LNCAP (cell line): ENCODE measurements around the gene ELOVL6.

ENCODE experiments used
- TF ChIP-seq, protein P1 (sequence below): fragments of 450-650 bp; IDR thresholded peaks from 2 replicates; pipeline ENCODE4 v1.5.1; 2017; ENCODE audit warnings: mild to moderate bottlenecking

Gene ELOVL6

GRCh38 chr4:110007217-110007616, 191.2 kb downstream of the ELOVL6 start:
- TF ChIP-seq, protein P1, sequence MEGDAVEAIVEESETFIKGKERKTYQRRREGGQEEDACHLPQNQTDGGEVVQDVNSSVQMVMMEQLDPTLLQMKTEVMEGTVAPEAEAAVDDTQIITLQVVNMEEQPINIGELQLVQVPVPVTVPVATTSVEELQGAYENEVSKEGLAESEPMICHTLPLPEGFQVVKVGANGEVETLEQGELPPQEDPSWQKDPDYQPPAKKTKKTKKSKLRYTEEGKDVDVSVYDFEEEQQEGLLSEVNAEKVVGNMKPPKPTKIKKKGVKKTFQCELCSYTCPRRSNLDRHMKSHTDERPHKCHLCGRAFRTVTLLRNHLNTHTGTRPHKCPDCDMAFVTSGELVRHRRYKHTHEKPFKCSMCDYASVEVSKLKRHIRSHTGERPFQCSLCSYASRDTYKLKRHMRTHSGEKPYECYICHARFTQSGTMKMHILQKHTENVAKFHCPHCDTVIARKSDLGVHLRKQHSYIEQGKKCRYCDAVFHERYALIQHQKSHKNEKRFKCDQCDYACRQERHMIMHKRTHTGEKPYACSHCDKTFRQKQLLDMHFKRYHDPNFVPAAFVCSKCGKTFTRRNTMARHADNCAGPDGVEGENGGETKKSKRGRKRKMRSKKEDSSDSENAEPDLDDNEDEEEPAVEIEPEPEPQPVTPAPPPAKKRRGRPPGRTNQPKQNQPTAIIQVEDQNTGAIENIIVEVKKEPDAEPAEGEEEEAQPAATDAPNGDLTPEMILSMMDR = no peak

DNA sequence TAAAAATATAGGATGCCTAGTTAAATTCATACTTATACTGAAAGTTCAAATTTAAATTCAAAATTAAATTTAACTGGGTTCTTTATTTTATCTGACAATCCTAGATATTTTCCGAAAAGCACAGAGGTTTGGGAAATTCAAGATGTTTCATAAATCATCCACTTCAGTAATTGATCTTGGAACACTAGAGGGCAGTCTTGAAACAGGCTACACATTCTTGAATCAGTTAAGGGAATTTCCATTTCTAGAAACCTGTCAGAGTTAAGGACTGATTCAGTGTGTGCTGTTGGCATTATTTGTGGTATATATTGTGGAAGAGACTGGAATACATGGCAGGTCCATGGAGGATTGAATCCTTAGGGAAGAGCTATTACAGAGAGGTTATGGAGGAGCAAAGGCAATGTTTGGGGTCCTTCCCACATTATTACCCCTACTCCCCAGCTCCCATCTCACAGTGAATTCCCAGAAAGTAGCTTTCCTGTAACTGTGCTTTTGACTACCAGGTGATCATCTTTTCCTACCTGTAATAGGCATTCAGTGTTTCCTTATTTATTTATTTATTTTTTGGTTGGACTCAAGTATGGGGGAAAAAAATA, 192.9 kb downstream of the ELOVL6 start:
- TF ChIP-seq, protein P1 = peak; percentile 72

- TF ChIP-seq, protein P1 = no peak
These were observed 193.9 kb downstream of the ELOVL6 start for GRCh38 chr4:110004556-110004955.

- TF ChIP-seq, protein P1 = no peak
These were observed 194.8 kb downstream of the ELOVL6 start for GRCh38 chr4:110003401-110004187.

GRCh38 chr4:110002326-110002725, 196.1 kb downstream of the ELOVL6 start:
- TF ChIP-seq, protein P1 = no peak

DNA sequence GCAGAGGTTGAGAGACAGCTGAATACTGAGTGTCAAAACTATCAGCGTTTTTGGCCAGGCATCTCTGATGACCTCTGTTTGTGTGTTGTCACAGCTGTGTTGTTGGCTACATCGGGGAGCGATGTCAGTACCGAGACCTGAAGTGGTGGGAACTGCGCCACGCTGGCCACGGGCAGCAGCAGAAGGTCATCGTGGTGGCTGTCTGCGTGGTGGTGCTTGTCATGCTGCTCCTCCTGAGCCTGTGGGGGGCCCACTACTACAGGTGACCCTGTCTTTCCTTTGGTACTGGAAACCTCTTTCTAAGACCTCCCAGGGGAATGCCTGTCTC, 198.9 kb downstream of the ELOVL6 start:
- TF ChIP-seq, protein P1 = no peak

- TF ChIP-seq, protein P1 = peak; percentile 63
These were observed 199.4 kb downstream of the ELOVL6 start for GRCh38 chr4:109998867-109999584.
